ENCODE data around the gene IZUMO2.
"Not testable (repeated sequence)": the region's sequence is repeated elsewhere in the genome, so short reads cannot be mapped to it uniquely, and the experiment has no call there.

The IZUMO2 gene

GRCh38 chr19:50135856-50136602, 27.1 kb downstream of the IZUMO2 start:
- DNase-seq (ENCODE audit: low read depth): not testable (repeated sequence)

DNA sequence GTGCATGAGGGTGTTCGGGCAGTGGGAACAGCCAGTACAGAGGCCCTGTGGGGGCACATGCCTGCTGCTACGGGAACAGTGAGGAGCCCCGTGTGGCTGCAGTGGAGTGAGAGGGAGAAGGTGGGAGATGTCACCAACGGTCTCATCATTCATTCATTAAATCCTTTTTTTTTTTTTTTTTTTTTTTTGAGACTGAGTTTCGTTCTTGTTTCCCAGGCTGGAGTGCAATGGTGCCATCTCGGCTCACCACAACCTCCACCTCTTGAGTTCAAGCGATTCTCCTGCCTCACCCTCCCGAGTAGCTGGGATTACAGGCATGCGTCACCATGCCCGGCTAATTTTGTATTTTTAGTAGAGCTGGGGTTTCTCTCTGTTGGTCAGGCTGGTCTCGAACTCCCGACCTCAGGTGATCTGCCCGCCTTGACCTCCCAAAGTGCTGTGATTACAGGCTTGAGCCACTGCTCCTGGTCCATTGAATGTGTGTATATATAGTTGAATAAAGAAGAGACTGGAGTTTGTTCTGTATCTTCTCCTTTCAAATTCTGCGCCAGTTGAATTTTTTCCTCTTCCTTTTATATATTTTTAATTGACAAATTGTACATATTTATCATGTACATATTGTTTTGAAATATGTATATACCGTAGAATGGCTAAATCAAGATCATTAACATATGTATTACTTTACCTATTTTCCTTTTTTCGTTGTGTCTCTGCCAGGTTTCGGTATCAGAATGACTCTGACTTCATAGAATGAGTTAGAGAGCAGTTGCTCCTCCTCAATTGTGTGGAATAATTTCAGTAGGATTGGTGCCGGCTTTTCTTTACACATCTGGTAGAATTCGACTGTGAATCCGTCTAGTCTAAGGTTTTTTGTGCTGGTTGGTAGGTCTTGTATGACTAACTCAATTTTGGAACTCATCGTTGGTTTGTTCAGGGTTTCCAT, 28.0 kb downstream of the IZUMO2 start:
- DNase-seq (ENCODE audit: low read depth): not testable (repeated sequence)

GRCh38 chr19:50133518-50134492, 29.3 kb downstream of the IZUMO2 start:
- DNase-seq (ENCODE audit: low read depth): not testable (repeated sequence)

- DNase-seq (ENCODE audit: low read depth): not testable (repeated sequence)
These were observed 59.1 kb downstream of the IZUMO2 start for GRCh38 chr19:50104012-50104411.

- not testable (repeated sequence) for DNase-seq (ENCODE audit: low read depth)
These were observed 59.7 kb downstream of the IZUMO2 start for GRCh38 chr19:50103405-50103804.
